Stimulated activated CD4-positive, alpha-beta T cell treated with anti-CD3 and anti-CD28 coated beads, Interleukin-12 subunit alpha, Interleukin-12 subunit beta, amount 100 ng/mL, for 48 hours (primary cell): ENCODE data around the gene CWC22.
"Not testable (repeated sequence)": the region's sequence is repeated elsewhere in the genome, so short reads cannot be mapped to it uniquely, and the experiment has no call there.

Source experiments
- DNase-seq, 3 donors: peaks; one replicate each; pipeline ENCODE4 v3.0.0-alpha.2; 2020; ENCODE audit warnings: low read depth in 2 of 3, low spot score in 1 of 3

The CWC22 gene

DNA sequence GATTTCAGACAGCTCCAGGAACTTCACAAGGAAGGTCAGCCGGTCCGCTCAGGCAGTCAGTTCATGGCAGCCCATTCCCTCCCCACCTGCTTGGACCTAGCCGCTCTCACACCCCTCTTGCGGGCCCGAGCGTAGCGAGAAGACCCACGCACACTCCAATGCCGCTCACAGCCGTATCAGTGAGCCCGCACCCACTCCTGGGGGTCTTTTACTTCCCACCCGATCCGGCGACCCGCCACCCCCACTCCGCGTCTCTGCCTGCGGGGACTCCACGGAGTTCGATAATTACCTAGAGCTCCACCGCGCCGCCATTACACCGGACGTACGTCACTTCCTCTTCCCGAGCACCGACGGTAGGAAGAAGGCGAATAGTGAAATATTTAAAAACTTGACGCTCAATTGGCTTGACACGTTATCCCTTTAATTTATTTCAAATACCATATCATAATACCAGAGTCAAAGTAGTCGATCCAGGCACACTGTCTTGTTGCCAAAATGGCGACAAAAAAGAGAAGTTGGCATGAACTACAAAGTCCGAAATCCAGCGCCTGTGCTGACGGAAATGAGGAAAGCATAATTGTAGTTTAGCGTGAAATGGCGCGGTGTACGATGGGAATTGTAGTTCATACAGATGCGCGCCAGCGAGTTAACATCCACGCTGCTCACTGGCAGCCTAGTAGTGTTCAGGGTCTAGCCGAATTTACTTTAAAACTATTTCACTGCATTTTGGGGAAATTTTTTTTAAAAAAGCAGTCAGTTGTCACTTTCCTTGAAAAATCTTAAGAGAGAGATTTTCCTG, at the start of gene CWC22:
Gene CWC22, minus strand, starts transcription at position 517 of the 799 bp plus-strand sequence. CDS start 13,956 bp downstream, outside the sequence.
- DNase-seq, result peak; percentile 67 to 76 (median 72)

DNA sequence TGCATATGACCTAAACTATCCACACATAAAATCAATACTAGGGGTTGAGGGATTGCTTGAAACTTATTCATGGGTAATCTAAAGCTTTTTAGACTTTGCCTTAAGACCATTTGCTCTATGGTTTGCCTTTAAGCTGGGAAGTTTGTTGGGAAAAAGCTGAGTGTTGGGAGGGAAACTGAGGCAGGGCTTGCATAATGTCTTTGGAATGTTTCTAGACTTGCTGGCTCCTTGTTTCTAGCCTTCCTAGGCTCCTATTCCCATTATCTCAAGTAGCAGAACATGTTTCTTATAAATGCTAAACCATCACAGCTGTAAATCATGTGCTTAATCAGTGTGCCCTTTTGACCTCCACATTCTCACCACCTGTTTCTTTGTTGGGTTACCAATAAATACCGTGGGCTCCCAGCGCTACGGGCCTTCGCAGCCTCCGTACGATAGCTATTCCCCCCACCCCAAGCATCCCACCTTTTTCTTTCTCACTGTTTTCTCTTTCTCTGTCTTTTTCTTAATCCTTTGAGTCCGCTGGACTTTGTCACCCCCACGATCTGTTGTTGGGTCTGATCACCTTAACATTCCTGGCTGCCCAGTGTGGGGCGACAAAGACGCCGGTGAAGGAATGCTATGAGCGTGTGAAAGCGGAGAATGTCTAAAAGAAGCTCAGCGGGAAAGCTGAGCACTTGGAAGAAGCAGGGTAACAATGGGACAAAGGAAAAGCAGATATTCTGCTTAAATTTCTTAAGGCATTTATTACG, 49.4 kb upstream of the CWC22 start:
- DNase-seq, result no peak

DNA sequence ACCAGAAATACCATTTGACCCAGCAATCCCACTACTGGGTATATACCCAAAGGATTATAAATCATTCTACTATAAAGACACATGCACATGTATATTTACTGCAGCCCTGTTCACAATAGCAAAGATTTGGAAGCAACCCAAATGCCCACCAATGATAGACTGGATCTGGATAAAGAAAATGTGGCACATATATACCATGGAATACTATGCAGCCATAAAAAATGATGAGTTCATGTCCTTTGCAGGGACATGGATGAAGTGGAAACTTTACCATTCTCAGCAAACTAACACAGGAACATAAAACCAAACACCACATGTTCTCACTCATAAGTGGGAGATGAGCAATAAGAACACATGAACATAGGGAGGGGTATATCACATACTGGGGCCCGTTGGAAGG, 47.5 kb upstream of the CWC22 start:
- not testable (repeated sequence) for DNase-seq

DNA sequence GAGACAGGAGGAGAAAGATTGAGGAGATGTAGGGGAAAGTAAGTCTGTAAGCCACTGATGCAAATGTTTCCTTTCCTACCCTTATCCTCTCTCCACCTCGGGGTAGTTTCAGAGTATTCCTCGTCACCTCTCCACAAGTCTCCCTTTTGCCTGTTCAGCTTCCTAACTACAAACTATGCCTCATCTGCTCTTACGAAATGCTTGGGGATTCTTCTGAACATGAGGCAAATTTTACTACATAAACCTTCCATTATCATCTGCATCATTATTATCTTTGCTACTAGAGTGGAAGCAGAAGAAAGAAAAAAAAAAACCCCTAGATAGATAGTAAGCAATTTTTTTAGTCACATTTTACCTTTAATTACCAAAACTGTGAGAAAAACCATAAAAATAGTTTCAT, 43.1 kb upstream of the CWC22 start:
- DNase-seq, result no peak

DNA sequence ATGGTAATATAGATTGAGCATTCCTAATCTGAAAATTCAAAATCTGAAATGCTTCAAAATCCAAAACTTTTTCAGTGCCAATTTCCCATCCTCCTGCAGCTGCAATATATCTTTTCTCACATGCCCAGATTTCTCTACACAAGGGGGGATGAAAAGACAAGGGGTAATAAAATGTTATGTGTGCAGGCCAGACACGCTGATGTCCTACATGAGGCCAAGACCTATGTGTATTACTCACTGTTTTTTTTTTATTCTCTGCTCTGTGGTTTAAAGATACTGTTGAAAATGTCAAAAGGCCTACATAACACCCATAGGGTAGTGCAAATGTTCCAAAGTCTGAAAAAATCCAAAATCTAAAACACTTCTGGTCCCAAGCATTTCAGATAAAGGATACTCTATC, 41.2 kb upstream of the CWC22 start:
- DNase-seq, result no peak

DNA sequence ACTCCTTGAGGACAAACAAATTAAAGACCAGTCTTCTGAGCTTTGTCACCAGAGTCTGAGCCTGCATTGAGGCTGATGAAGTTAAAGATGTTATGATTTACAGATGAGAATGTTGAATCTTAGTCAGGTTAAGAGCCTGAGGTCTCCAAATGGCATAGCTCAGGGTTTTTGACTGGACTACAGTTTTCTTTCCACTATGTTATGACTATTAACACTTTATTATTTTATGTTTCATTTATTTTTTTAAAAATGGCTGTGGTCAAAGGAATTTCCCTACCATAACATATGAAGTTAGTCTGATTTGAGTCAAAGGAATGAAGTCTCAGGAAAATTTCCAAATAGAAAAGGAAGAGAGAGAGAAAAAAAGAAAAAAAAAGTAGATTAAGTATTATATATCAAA, 39.7 kb upstream of the CWC22 start:
- DNase-seq, result no peak

DNA sequence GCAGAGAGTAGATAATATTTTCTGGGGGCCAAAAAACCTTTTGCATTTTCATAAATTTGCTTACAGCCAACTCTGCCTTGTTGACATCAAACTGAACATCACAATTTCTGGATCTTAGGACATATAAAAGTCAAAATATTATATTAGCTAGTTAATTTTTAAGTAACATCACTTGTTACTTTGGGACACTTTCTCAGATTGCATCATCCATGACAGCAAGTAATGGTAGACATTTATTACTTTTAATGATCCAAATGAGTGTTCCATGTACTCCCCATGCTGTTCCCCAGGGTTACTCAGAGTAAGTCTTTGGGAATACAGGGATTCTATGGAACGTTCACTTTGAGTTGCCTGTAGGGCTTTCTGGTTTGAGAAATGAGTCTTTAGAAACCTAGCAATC, 39.1 kb upstream of the CWC22 start:
- no peak for DNase-seq

DNA sequence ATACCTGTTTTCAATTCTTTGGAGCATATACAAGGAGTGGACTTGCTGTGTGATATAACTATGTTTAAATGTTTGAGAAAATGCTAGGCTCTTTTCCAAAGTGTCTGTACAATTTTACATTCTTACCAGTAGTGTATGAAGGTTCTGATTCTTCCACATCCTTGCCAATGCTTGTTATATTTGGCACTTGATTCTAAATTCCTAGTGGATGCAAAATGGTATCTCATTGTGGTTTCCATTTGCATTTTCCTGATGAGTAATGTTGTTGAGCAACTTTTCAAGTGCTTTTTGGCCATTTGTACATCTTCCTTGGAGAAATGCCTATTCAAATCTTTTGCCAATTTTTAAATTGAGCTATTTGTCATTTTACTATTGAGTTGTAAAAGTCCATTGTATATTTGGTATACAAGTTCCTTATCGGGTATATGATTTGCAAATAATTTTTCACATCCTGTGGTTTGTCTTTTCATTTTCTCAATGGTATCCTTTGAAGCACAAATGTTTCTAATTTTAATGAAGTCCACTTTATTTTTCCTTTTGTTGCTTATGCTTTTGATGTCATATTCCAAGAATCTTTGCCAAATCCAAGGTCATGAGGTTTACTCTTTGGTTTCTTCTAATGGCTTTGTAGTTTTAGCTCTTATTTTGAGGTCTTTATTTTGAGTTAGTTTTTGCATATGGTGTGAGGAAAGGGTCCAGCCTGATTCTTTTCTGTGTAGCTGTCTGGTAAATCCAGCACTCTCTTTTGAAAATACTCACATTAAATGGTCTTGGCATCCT, 33.2 kb upstream of the CWC22 start:
- no peak for DNase-seq

DNA sequence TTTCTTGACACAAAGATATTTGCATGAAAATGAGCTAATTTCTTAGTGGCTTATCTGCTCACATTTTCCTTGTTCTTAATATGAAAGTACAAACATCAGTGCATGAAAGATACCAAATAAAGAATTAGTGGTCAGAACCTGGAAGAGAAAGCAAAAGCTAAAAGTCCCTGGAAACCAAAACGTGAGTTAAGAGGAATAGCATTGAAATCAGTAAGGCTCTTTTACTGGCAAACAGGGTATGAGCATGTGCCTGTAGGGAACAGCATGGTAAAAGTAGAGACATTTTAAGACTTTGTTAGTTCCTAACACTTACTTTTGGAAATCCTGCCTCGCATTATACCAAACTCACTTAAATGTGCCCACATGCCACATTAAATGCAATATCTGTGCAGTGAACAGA, 31.9 kb upstream of the CWC22 start:
- DNase-seq, result no peak

DNA sequence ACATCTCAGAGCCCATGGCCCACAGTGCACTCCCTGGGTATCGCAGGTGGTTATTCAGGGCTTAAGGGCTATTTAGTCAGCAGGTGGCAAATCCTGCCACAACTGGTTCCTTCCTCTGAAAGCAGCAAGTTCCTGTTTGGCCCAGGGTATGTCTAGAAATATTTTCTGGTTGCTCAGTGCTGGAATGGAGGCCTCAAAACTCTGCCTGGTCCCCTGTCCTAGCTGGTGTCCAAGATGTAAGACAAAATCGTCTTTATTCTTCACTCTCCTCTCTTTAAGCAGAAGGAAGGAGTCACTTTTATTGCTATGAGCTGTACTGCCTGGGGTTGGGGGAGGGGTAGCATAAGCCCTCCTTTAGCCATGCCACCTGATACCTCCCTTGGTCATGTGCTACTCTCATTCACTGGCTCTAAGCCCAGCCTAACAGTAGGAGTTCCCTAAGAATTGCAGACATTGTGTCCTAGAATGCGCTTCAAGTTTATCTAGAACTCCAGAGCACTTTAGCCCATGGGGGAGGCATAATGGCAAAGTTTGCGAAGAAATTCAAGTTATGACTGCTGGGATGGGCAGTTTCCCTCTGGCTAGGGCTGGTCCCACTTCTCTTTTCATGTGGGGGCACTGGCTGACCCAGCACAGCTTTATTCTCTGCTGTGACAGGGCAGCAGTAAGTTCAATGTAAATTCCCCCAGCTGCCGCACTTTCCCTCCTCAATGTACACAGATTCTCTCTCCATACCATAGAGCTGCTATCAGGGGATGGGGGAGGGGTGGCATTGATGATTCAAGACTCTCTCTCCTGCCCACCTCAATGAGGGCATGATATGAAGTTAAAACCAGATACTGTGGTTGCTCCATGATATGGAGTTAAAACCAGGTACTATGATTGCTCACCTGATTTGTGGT, 27.1 kb upstream of the CWC22 start:
- no peak for DNase-seq

DNA sequence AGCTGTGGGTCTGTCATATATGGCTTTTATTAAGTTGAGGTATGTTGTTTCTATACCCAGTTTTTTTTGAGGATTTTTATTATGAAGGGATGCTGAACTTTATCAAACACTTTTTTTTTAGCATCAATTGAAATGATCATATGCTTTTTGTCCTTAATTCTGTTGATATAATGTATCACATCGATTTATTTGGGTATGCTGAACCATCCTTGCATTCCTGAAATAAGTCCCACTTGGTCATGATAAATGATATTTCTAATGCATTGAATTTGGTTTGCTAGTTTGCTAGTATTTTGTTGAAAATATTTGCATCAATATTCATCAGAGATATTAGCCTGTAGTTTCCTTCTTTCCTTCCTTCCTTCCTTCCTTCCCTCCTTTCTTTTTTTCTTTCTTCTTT, 22.5 kb upstream of the CWC22 start:
- no peak for DNase-seq

DNA sequence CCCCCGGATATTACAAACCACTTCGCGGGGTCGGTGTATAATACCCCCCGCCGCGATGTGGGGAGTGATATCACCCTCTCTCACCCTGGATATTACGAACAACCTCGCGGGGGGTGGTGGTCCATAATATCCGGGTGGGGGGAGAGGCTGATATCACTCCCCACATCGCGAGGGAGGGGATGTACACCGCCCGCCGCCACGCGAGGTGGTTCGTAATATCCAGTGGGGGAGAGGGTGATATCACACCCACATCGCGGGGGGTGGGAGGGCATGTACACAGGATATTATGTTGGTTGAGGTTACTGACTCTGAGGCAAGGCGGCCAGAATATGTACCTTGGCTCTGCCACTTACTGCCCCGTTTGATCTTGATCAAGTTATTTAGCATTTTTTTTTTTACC, 14.8 kb upstream of the CWC22 start:
- DNase-seq, result no peak

DNA sequence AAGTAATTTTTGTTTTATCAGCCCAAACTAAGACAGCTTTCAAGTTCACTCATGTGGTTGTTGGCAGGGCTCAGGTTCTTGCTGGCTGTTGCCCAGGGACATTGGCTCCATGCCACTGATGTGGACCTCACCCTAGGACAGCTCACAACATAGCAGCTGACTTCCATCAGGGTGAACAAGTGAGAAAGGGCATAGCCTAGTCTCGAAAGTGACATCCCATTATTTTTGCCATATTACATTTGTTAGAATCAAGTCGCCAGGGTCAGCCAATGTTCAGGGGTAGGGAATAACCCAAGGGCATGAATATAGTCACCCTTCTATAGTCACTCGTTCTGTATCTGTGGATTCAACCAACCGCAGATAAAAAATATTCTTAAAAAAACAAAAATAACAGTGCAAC, 10.7 kb upstream of the CWC22 start:
- no peak for DNase-seq

DNA sequence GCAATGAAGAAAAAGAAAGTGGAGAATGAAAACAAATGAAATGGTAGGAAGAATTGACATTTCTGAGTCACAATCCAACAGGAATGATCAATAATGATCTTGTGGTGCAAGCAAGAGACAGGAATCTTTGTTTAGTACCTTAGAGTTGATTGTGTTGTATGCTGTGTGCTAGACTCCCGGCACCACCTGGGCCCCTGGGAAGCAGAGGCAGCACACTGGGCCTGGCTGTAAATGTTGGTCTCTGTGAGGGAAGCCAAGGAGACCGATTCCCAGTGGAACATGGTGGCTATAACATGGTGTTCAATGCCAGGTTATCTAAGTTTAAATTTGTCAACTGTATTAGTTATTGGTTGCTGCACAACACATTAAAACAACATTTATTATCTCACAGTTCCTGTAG, 9.8 kb upstream of the CWC22 start:
- no peak for DNase-seq

DNA sequence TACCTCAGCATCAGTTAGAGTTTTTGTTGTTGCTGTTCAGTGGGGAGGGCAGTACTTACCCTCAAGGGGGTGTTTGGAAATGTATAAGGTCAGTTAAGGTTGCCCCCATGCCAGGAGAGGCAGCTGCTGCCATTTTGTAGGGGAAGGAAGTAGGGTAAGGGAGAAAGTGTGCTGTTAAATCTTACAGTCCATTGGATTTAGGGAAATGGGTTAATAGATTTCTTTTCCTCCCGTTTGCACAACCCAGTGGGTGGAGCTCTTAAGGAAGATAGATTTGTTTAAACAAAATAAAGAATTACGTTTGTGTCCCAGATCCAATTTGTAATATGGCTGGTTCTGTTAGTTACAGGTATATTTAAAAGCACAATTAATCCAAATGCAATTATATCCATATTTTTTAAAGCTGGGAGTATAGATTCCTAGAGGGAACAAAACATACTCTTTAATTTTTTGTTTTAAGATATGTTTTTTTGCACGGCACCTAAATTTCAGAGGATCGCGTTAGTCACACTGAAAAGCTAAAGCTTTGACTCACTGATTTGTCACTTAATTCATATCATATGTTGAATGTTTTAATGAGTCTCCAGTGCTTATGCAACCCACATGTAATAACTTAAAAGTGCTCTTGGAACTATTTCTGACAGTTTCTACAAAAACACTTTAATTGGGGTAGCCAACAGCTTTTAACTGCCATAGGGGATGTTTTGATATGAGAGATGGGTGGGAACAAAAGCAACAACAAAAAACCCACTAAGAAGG, 9.0 kb upstream of the CWC22 start:
- no peak for DNase-seq

DNA sequence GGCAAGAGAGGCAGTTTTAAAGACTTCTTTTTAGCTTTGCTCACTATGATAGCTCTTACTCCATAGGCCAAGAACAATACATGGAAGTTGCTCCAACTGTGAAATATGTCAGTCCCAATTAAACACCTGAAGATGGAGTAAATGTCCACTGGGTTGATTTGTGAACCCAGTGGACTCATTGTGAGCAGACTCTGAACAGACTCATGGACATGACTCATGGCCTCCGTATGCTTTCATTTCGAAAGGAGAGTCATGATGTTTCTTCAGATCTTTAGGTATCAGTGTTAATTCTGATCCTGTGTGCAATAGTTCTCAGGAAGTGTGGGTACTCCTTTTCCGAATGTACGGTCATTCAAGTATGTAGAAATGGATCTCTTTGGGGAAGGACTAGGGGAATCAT, 5.4 kb upstream of the CWC22 start:
- no peak for DNase-seq

DNA sequence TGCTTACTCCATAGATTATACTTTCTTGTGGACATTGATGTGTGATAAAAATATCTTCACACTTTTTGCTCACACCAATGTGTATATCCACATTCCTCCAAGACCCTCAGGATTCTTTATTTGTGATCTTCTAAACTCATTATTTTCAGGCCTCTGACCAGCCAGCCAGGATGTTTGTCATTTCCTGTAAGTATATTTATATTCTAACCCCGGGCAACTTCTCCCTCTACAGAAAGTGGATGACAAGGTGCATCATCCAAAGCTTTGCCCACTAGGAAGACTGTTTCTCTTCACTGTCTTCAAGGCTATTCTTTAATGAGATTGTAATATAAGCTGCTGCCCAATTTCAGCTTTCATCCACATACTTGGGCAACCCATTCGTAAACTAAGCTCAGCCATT, 3.6 kb upstream of the CWC22 start:
- DNase-seq, result no peak

DNA sequence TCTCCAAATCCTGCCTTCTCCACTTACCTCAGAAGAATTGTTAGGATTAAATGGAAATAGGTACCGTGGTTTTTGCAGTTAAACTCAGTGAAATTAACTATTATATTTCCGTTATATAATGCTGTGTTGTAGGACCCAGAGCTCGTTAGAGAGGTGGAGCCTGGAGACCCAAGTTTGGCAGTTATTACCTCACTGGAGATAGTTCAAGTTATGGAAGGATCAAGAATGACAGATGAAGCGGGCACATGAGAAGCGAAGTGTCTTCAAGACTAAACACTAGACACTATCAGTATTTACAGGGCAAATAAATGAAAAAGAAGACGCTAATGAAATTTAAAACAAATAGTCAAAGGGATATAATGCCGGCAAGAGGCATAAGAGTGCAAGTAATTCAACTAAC, 866 bp downstream of the CWC22 start:
- no peak for DNase-seq

DNA sequence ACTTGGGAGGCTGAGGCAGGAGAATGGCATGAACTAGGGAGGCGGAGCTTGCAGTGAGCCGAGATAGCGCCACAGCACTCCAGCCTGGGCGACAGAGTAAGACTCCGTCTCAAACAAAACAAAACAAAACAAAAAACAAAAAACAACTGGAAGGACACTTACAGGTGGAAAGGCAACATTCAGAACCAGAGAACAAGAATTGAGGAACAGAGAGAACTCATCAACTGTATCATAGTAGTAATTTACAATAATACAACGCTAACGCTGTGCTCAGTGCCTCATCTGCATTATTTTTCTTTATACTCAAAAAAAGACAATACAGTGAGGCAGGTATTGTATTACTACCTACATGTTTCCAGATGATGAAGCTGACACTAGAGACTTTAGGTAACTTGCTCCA, 1.6 kb downstream of the CWC22 start:
- not testable (repeated sequence) for DNase-seq

DNA sequence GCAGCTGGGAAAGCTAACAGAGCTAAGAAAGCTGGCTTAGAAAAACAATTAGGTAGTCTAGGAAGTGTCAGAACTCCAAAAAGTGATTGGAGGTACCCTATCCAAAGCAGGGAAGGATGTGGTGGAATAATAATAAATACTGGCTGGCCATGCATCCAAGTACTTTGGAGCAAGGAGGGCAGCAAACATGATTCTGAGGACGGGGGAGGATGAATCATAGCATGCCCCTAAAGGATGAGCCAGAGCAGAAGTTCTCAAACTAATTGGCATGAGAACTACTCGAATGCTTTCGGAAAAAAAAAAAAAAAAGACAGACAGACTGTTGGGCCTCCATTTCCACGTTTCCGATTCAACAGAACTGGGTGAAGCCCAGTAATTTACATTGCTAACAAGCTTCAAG, 2.4 kb downstream of the CWC22 start:
- no peak for DNase-seq
